Neural cell (in vitro differentiated cells): ENCODE results near the gene ZNF385C. TPM values are rescaled to one million over a fixed set of nuclear protein-coding genes. Genes with fewer than 3 reads are reported as not detected.
"Not testable (repeated sequence)": the region's sequence is repeated elsewhere in the genome, so short reads cannot be mapped to it uniquely, and the experiment has no call there.

ENCODE experiments used
- H2AFZ ChIP-seq: fragments of 200-600, 300-800 bp; sonication (generic), shearing (Covaris generic); 2 replicates; pipeline ENCODE4 v1.6.0; 2014; ENCODE audit warnings: low read depth, mild to moderate bottlenecking, antibody characterized with exemption, low read length, moderate library complexity
- H3F3A ChIP-seq: fragments of 200-600 bp; shearing (Covaris generic); 2 replicates; pipeline ENCODE4 v1.6.1; 2016; ENCODE audit warnings: mild to moderate bottlenecking, moderate library complexity, mixed read lengths, antibody characterized with exemption, low read length; ENCODE audit not compliant: insufficient read depth, poor library complexity, severe bottlenecking
- H3K27ac ChIP-seq: fragments of 200-600, 300-800 bp; sonication (generic), shearing (Covaris generic); 2 replicates; pipeline ENCODE4 v1.5.1; 2014; ENCODE audit warnings: mild to moderate bottlenecking, low read length, moderate library complexity
- H3K27me3 ChIP-seq: fragments of 300-800, 200-600 bp; sonication (generic), shearing (Covaris generic); 2 replicates; pipeline ENCODE4 v1.6.0; 2014; ENCODE audit warnings: mild to moderate bottlenecking, low read depth, low read length, moderate library complexity; ENCODE audit not compliant: insufficient read depth
- H3K36me3 ChIP-seq: fragments of 300-800, 200-600 bp; sonication (generic), shearing (Covaris generic); 2 replicates; pipeline ENCODE4 v1.5.1; 2014; ENCODE audit warnings: mild to moderate bottlenecking, antibody characterized with exemption, low read length, moderate library complexity; ENCODE audit not compliant: insufficient read depth
- H3K4me2 ChIP-seq: fragments of 300-800, 200-600 bp; sonication (generic), shearing (Covaris generic); 2 replicates; pipeline ENCODE4 v1.6.0; 2014; ENCODE audit warnings: mild to moderate bottlenecking, low read length
- H3K4me3 ChIP-seq: fragments of 300-800, 200-600 bp; sonication (generic), shearing (Covaris generic); 2 replicates; pipeline ENCODE4 v1.5.1; 2014; ENCODE audit warnings: mild to moderate bottlenecking, low read length, moderate library complexity
- H3K79me2 ChIP-seq: fragments of 200-600 bp; shearing (Covaris generic); replicated peaks from 2 replicates; pipeline ENCODE4 v1.6.0; 2014; ENCODE audit warnings: mild to moderate bottlenecking, low read length, moderate library complexity; ENCODE audit not compliant: insufficient read depth
- H3K9ac ChIP-seq: fragments of 300-800, 200-600 bp; sonication (generic), shearing (Covaris generic); 2 replicates; pipeline ENCODE4 v1.6.1; 2016; ENCODE audit warnings: mild to moderate bottlenecking, low read length, mixed read lengths
- H3K9me2 ChIP-seq: fragments of 200-600 bp; shearing (Covaris generic); 2 replicates; pipeline ENCODE4 v1.6.1; 2016; ENCODE audit warnings: mild to moderate bottlenecking, low read length, mixed read lengths; ENCODE audit not compliant: insufficient read depth
- H3K9me3 ChIP-seq: fragments of 200-600, 300-800 bp; sonication (generic), shearing (Covaris generic); 2 replicates; pipeline ENCODE4 v1.6.1; 2016; ENCODE audit warnings: mild to moderate bottlenecking, mixed run types, low read length, moderate library complexity, mixed read lengths
- H4K20me1 ChIP-seq: fragments of 200-600 bp; shearing (Covaris generic); 2 replicates; pipeline ENCODE4 v1.6.1; 2016; ENCODE audit warnings: mild to moderate bottlenecking, mixed run types; ENCODE audit not compliant: insufficient read depth
- EP300 ChIP-seq: fragments of 450-650 bp; conservative IDR thresholded peaks from 2 replicates; pipeline ENCODE4 v1.6.1; 2014; ENCODE audit warnings: antibody characterized with exemption, mild to moderate bottlenecking, moderate library complexity; ENCODE audit not compliant: poor library complexity, severe bottlenecking
- EZH2 ChIP-seq: fragments of 200-600, 300-800 bp; shearing (Covaris generic), sonication (generic); IDR thresholded peaks from 2 replicates; pipeline ENCODE4 v1.6.1; 2014; ENCODE audit warnings: antibody characterized with exemption, low read length, borderline replicate concordance, mild to moderate bottlenecking; ENCODE audit not compliant: insufficient read depth, poor library complexity, severe bottlenecking
- MXI1 ChIP-seq: fragments of 450-650 bp; conservative IDR thresholded peaks from 2 replicates; pipeline ENCODE4 v1.6.1; 2014; ENCODE audit warnings: antibody characterized with exemption, mild to moderate bottlenecking; ENCODE audit not compliant: poor library complexity, severe bottlenecking
- POLR2AphosphoS5 ChIP-seq: IDR thresholded peaks from 2 replicates; pipeline ENCODE4 v1.6.1; 2012
- RAD21 ChIP-seq: fragments of 450-650 bp; conservative IDR thresholded peaks from 2 replicates; pipeline ENCODE4 v1.6.1; 2014; ENCODE audit warnings: antibody characterized with exemption, mild to moderate bottlenecking, moderate library complexity
- REST ChIP-seq: IDR thresholded peaks from 2 replicates; pipeline ENCODE4 v1.6.1; 2012; ENCODE audit warnings: borderline replicate concordance
- SMC3 ChIP-seq: fragments of 450-650 bp; conservative IDR thresholded peaks from 2 replicates; pipeline ENCODE4 v1.6.1; 2014; ENCODE audit warnings: antibody characterized with exemption, mild to moderate bottlenecking, moderate library complexity; ENCODE audit not compliant: poor library complexity
- TAF1 ChIP-seq: IDR thresholded peaks from 2 replicates; pipeline ENCODE4 v1.6.1; 2012; ENCODE audit warnings: low read depth
- polyA plus RNA-seq: library from polyadenylated mRNA; depleted of rRNA; stranded (reverse); fragments of >200 nt; gene quantifications from 2 replicates; pipeline ENCODE4 v1.2.3, GENCODE V29; 2014
- TF ChIP-seq, protein P1 (sequence below): fragments of 450-650 bp; IDR thresholded peaks from 2 replicates; pipeline ENCODE4 v1.5.1; 2014; ENCODE audit warnings: antibody characterized with exemption, mild to moderate bottlenecking, moderate library complexity; ENCODE audit not compliant: poor library complexity, severe bottlenecking

ZNF385C gene
- polyA plus RNA-seq, 1 donor from 2014 or later, result 0.69 TPM

GRCh38 chr17:42141382-42141781 lies 43.1 kb upstream of the ZNF385C start:
- Histone ChIP-seq H3K27me3 (no peaks in the 10 kb centered on the region), H3K36me3 (no peaks in the 10 kb centered on the region), H3K4me3 (no peak overlapping the region), H3K4me2 (no peak overlapping the region), H3K9me2 (no peaks in the 10 kb centered on the region), H3F3A (no peaks in the 10 kb centered on the region), H4K20me1 (peaks cover 8% of the 10 kb centered on the region), H2AFZ (no peak overlapping the region), H3K79me2 (no peaks in the 10 kb centered on the region), H3K9ac (no peak overlapping the region), H3K9me3 (no peaks in the 10 kb centered on the region), H3K27ac (no peak overlapping the region)
- TF ChIP-seq SMC3, result no peak
- no peak for TF ChIP-seq MXI1
- TF ChIP-seq TAF1, result no peak
- TF ChIP-seq EZH2, result no peak
- no peak for TF ChIP-seq EP300
- no peak for TF ChIP-seq RAD21
- TF ChIP-seq POLR2AphosphoS5, result no peak
- TF ChIP-seq, protein P1, sequence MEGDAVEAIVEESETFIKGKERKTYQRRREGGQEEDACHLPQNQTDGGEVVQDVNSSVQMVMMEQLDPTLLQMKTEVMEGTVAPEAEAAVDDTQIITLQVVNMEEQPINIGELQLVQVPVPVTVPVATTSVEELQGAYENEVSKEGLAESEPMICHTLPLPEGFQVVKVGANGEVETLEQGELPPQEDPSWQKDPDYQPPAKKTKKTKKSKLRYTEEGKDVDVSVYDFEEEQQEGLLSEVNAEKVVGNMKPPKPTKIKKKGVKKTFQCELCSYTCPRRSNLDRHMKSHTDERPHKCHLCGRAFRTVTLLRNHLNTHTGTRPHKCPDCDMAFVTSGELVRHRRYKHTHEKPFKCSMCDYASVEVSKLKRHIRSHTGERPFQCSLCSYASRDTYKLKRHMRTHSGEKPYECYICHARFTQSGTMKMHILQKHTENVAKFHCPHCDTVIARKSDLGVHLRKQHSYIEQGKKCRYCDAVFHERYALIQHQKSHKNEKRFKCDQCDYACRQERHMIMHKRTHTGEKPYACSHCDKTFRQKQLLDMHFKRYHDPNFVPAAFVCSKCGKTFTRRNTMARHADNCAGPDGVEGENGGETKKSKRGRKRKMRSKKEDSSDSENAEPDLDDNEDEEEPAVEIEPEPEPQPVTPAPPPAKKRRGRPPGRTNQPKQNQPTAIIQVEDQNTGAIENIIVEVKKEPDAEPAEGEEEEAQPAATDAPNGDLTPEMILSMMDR, result no peak
- TF ChIP-seq REST, result no peak

GRCh38 chr17:42140690-42141089 lies 42.4 kb upstream of the ZNF385C start:
- H3K9me3 ChIP-seq, H2AFZ ChIP-seq, H3K4me3 ChIP-seq, H3K27ac ChIP-seq, H3K79me2 ChIP-seq, H4K20me1 ChIP-seq, H3F3A ChIP-seq, H3K36me3 ChIP-seq, H3K27me3 ChIP-seq, H3K4me2 ChIP-seq, H3K9ac ChIP-seq, H3K9me2 ChIP-seq: not testable (repeated sequence)

DNA sequence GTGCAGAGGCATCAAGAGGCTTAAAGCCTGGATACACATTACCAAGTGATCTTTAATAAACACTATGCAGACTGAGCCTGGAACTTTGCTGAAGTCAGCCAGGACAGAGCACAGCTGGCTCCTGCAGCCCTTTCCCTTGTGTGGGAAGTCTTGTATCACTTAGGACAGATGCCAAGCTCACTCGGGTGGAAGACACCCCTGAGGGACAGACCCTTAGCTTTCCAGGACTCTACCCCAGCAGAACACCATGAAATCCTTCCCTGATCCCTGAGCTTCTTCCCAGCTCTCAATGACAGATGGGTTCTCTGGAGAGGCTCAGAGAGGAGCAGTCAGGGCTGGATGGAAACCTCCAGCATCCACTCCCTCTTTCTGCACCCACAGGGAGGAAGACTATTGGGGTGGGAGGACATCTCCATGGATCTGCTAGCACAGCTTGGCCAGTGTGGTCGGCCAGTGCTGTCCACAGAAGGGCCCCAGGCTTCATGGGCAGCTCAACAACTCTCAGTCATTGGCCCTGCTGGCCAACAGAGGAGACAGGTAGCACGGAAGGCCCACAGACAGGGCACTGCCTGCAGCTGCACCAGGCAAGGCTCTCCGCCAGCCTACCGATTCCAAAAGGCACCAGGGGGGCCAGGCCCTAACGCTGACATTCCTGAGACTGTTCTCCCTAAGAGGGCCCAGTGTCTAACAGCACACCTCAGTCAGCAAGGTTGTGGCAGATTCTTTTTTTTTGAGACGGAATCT lies 40.6 kb upstream of the ZNF385C start:
- Histone ChIP-seq H3K9me2 (no peaks in the 10 kb centered on the region), H3K27ac (no peak overlapping the region), H3K9ac (no peak overlapping the region), H3K79me2 (no peaks in the 10 kb centered on the region), H2AFZ (no peak overlapping the region), H3K36me3 (no peaks in the 10 kb centered on the region), H3K4me3 (no peak overlapping the region), H3K4me2 (no peak overlapping the region), H3F3A (no peaks in the 10 kb centered on the region), H4K20me1 (peaks cover 8% of the 10 kb centered on the region), H3K9me3 (no peaks in the 10 kb centered on the region), H3K27me3 (no peaks in the 10 kb centered on the region)
- TF ChIP-seq EP300, result no peak
